ENCODE measurements around the gene KSR1.

GRCh38 chr17:27608328-27609230, 152.3 kb downstream of the KSR1 start:
- TF ChIP-seq CTCF (IDR thresholded peaks at IDR 0.05), result no peak
- no peak for TF ChIP-seq POLR2A (IDR thresholded peaks at IDR 0.05)
- TF ChIP-seq POLR2AphosphoS5 (IDR thresholded peaks at IDR 0.05), result no peak
- TF ChIP-seq EP300 (IDR thresholded peaks at IDR 0.05), result no peak
